NCI-H1092 treated with DMSO at 0.1 percent for 48 hours (cell line): ENCODE measurements around the gene RNF220.
"Not testable (repeated sequence)": the region's sequence is repeated elsewhere in the genome, so short reads cannot be mapped to it uniquely, and the experiment has no call there.

Experiments used
- DNase-seq: peaks from one replicate; lab custom pipeline; 2025; lab: John Stamatoyannopoulos, UW

RNF220 gene

GRCh38 chr1:44678626-44679025 lies 273.6 kb downstream of the RNF220 start:
- no peak for DNase-seq

- DNase-seq, result no peak
Measured at GRCh38 chr1:44679468-44679867, 274.4 kb downstream of the RNF220 start.

- no peak for DNase-seq
Measured at GRCh38 chr1:44681905-44682882, 277.1 kb downstream of the RNF220 start.

GRCh38 chr1:44682883-44683265 lies 277.8 kb downstream of the RNF220 start:
- DNase-seq, result no peak

GRCh38 chr1:44684525-44684924 lies 279.5 kb downstream of the RNF220 start:
- DNase-seq, result no peak

- DNase-seq, result no peak
Measured at GRCh38 chr1:44685218-44685617, 280.2 kb downstream of the RNF220 start.

GRCh38 chr1:44685881-44686280 lies 280.8 kb downstream of the RNF220 start:
- no peak for DNase-seq

- DNase-seq, result no peak
Measured at GRCh38 chr1:44688760-44689446, 283.8 kb downstream of the RNF220 start.

- no peak for DNase-seq
Measured at GRCh38 chr1:44689447-44689765, 284.4 kb downstream of the RNF220 start.

GRCh38 chr1:44693159-44693558 lies 288.1 kb downstream of the RNF220 start:
- no peak for DNase-seq

- DNase-seq, result no peak
Measured at GRCh38 chr1:44693900-44694299, 288.8 kb downstream of the RNF220 start.

- DNase-seq, result no peak
Measured at GRCh38 chr1:44694863-44695478, 289.9 kb downstream of the RNF220 start.

- DNase-seq, result no peak
Measured at GRCh38 chr1:44695671-44696070, 290.6 kb downstream of the RNF220 start.

GRCh38 chr1:44696101-44696500 lies 291.0 kb downstream of the RNF220 start:
- DNase-seq, result no peak

GRCh38 chr1:44696789-44697345 lies 291.8 kb downstream of the RNF220 start:
- no peak for DNase-seq

GRCh38 chr1:44698138-44698537 lies 293.1 kb downstream of the RNF220 start:
- DNase-seq, result no peak

GRCh38 chr1:44699375-44699774 lies 294.3 kb downstream of the RNF220 start:
- not testable (repeated sequence) for DNase-seq

GRCh38 chr1:44700573-44700972 lies 295.5 kb downstream of the RNF220 start:
- DNase-seq, result no peak

- no peak for DNase-seq
Measured at GRCh38 chr1:44701141-44701573, 296.1 kb downstream of the RNF220 start.
